CD14-positive monocyte (primary cell): Measurements from ENCODE around the gene CFLAR. TPM values are rescaled to one million over a fixed set of nuclear protein-coding genes. Genes with fewer than 3 reads are reported as not detected.
"Not testable (repeated sequence)": the region's sequence is repeated elsewhere in the genome, so short reads cannot be mapped to it uniquely, and the experiment has no call there.

Experiments
- DNase-seq, 3 donors: peaks; one replicate each; pipeline ENCODE4 v3.0.0-alpha.2; 2011 to 2022
- H2AFZ ChIP-seq: 2 replicates; pipeline ENCODE4 v1.6.0; 2012; ENCODE audit warnings: mild to moderate bottlenecking, low read depth, low read length, inconsistent platforms; ENCODE audit not compliant: insufficient read depth, poor library complexity, severe bottlenecking
- H3K27ac ChIP-seq, 2 donors: 1 replicate in 1 of 2; 2 replicates in 1 of 2; pipeline ENCODE4 v1.5.1; 2012 to 2013; ENCODE audit warnings: low read length in 2 of 2, control low read depth in 1 of 2, inconsistent platforms in 1 of 2, low read depth in 1 of 2, mild to moderate bottlenecking in 1 of 2
- H3K27me3 ChIP-seq, 2 donors: one replicate each; pipeline versions ENCODE4 v1.6.0 to v1.6.1; 2011 to 2013; ENCODE audit warnings: low read length in 2 of 2; ENCODE audit not compliant: control insufficient read depth in 2 of 2, insufficient read depth in 2 of 2
- H3K36me3 ChIP-seq, 2 donors: replicated peaks in 1 of 2; 1 replicate in 1 of 2; 2 replicates in 1 of 2; pipeline versions ENCODE4 v1.5.1 to v1.6.1; 2012 to 2013; ENCODE audit warnings: low read length in 2 of 2, control low read depth in 1 of 2, inconsistent platforms in 1 of 2, mild to moderate bottlenecking in 1 of 2; ENCODE audit not compliant: insufficient read depth in 2 of 2, control insufficient read depth in 1 of 2
- H3K4me1 ChIP-seq, 2 donors: 1 replicate in 1 of 2; 2 replicates in 1 of 2; pipeline versions ENCODE4 v1.5.1 to v1.6.1; 2012 to 2013; ENCODE audit warnings: low read length in 2 of 2, control low read depth in 1 of 2, inconsistent platforms in 1 of 2, mild to moderate bottlenecking in 1 of 2, moderate library complexity in 1 of 2; ENCODE audit not compliant: insufficient read depth in 2 of 2, control insufficient read depth in 1 of 2
- H3K4me2 ChIP-seq: replicated peaks from 2 replicates; pipeline ENCODE3; 2012; ENCODE audit warnings: low read length, moderate library complexity, mild to moderate bottlenecking; ENCODE audit not compliant: poor library complexity, severe bottlenecking; ENCODE audit errors: extremely low read depth
- H3K4me3 ChIP-seq, 3 experiments: fragments of 200-600 bp in 1 of 3; sonication (generic) in 1 of 3; replicated peaks in 1 of 3; 1 replicate in 2 of 3; 2 replicates in 1 of 3; pipeline ENCODE4 v1.5.1; 2011 to 2013; ENCODE audit warnings: low read length in 3 of 3, mild to moderate bottlenecking in 3 of 3, control low read depth in 2 of 3, low read depth in 2 of 3, inconsistent platforms in 1 of 3, moderate library complexity in 1 of 3
- H3K79me2 ChIP-seq: 2 replicates; pipeline ENCODE4 v1.6.0; 2012; ENCODE audit warnings: mild to moderate bottlenecking, control low read depth, inconsistent platforms, low read length, moderate library complexity; ENCODE audit not compliant: insufficient read depth
- H3K9ac ChIP-seq: 2 replicates; pipeline ENCODE4 v1.6.0; 2017; ENCODE audit warnings: low read length, mild to moderate bottlenecking; ENCODE audit not compliant: insufficient read depth, poor library complexity, severe bottlenecking
- H3K9me3 ChIP-seq, 2 donors: replicated peaks in 1 of 2; 1 replicate in 1 of 2; 2 replicates in 1 of 2; pipeline versions ENCODE4 v1.5.1 to v1.6.1; 2012 to 2013; ENCODE audit warnings: low read length in 2 of 2, control low read depth in 1 of 2; ENCODE audit not compliant: control insufficient read depth in 1 of 2, insufficient read depth in 1 of 2
- H4K20me1 ChIP-seq: 2 replicates; pipeline ENCODE4 v1.6.0; 2012; ENCODE audit warnings: mild to moderate bottlenecking, low read length, control low read depth, moderate library complexity; ENCODE audit not compliant: insufficient read depth
- H3K27ac Mint-ChIP-seq, 7 donors: one replicate each; pipeline ENCODE4 v1.8.0; 2020; ENCODE audit warnings: mild to moderate bottlenecking in 7 of 7, mixed read lengths in 7 of 7, moderate library complexity in 6 of 7, inconsistent platforms in 2 of 7
- H3K27me3 Mint-ChIP-seq, 3 donors: one replicate each; pipeline ENCODE4 v1.8.0; 2021 to 2022; ENCODE audit warnings: low read depth in 3 of 3, mild to moderate bottlenecking in 3 of 3, mixed read lengths in 3 of 3, moderate library complexity in 3 of 3, inconsistent platforms in 1 of 3
- H3K36me3 Mint-ChIP-seq, 2 donors: one replicate each; pipeline ENCODE4 v1.8.0; 2020; ENCODE audit warnings: mixed read lengths in 2 of 2, inconsistent platforms in 1 of 2, mild to moderate bottlenecking in 1 of 2
- H3K4me1 Mint-ChIP-seq: one replicate; pipeline ENCODE4 v1.8.0; 2020; ENCODE audit warnings: mild to moderate bottlenecking, mixed read lengths
- H3K4me3 Mint-ChIP-seq, 2 donors: one replicate each; pipeline ENCODE4 v1.8.0; 2020; ENCODE audit warnings: mild to moderate bottlenecking in 2 of 2, mixed read lengths in 2 of 2, moderate library complexity in 1 of 2
- H3K9me3 Mint-ChIP-seq, 7 donors: one replicate each; pipeline ENCODE4 v1.8.0; 2020 to 2022; ENCODE audit warnings: mixed read lengths in 7 of 7, mild to moderate bottlenecking in 6 of 7, moderate library complexity in 6 of 7, inconsistent platforms in 2 of 7
- WGBS: methylation state at CpG from one replicate; pipeline ENCODE4 v1.1.5; 2013; ENCODE audit warnings: missing lambda C conversion rate; ENCODE audit not compliant: insufficient coverage; 5-methylcytosine and 5-hydroxymethylcytosine counted together
- intact Hi-C, 2 donors: fragments of 100-400 bp; cut with micrococcal nuclease; formaldehyde crosslinking; loops; one replicate each; pipeline versions ENCODE4 v1.15.0 to v1.15.1; 2023
- polyA plus RNA-seq, 3 donors: library from polyadenylated mRNA; depleted of rRNA in 1 of 3; unstranded in 2 of 3; stranded (reverse) in 1 of 3; fragments of 300-500 nt in 2 of 3; fragments of >200 nt in 1 of 3; fragmentation: Illumina TruSeq in 2 of 3; gene quantifications; 1 replicate in 2 of 3; 2 replicates in 1 of 3; pipeline ENCODE4 v1.2.3, GENCODE V29; 2012 to 2021
- TF ChIP-seq, protein P1 (sequence below): fragments of 200-600 bp; IDR thresholded peaks from one replicate; pipeline ENCODE4 v1.8.0; 2022; ENCODE audit warnings: antibody characterized with exemption, mild to moderate bottlenecking

The CFLAR gene
- polyA plus RNA-seq, 3 donors, result 79.4 to 149 (median 79.5) TPM

DNA sequence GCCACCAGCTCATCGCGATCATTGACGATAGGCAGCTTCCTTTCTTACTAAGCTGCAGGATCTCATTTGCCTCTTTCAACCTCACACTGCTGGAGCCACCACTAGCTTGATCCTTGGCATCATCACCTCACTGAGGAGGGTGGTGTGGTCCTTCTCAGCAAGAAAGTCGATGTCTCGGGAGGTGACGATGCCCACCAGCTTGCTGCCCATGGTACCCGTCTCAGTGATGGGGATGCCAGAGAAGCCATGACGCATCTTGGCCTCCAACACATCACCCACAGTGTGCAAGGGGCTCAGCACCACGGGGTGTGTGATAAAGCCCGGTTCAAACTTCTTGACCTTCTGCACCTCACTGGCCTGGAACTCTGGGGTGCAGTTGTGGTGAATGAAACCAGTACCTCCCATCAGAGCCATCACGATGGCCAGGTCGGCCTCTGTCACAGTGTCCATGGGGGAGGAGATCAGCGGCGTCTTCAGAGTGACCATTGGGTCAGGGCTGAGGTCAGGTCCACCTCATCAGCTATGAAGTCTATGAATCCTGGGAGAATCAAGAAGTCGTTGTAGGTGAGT, 22.5 kb downstream of the CFLAR start:
- H3K9me3 Mint-ChIP-seq, result peaks cover 0 to 2% (median 0%) of the 10 kb centered on the region in 7 donors
- Histone ChIP-seq H3K27ac (peak overlapping the region in 1 of 2 donors; percentile 58), H3K4me3 (no peak overlapping the region), H3K9ac (no peak overlapping the region), H3K79me2 (peaks cover 94% of the 10 kb centered on the region), H3K4me1 (peaks cover 0 to 7% of the 10 kb centered on the region in 2 donors), H2AFZ (no peak overlapping the region), H3K36me3 (peaks cover 82 to 88% of the 10 kb centered on the region in 2 donors), H3K4me2 (no peak overlapping the region), H4K20me1 (peaks cover 98% of the 10 kb centered on the region), H3K27me3 (no peaks in the 10 kb centered on the region), H3K9me3 (no peaks in the 10 kb centered on the region)
- WGBS, result 100% methylated on average over 13 of the region's 15 CpGs
- peak overlapping the region in 6 of 7 donors; percentile 3 to 85 (median 69) for H3K27ac Mint-ChIP-seq
- TF ChIP-seq, protein P1, sequence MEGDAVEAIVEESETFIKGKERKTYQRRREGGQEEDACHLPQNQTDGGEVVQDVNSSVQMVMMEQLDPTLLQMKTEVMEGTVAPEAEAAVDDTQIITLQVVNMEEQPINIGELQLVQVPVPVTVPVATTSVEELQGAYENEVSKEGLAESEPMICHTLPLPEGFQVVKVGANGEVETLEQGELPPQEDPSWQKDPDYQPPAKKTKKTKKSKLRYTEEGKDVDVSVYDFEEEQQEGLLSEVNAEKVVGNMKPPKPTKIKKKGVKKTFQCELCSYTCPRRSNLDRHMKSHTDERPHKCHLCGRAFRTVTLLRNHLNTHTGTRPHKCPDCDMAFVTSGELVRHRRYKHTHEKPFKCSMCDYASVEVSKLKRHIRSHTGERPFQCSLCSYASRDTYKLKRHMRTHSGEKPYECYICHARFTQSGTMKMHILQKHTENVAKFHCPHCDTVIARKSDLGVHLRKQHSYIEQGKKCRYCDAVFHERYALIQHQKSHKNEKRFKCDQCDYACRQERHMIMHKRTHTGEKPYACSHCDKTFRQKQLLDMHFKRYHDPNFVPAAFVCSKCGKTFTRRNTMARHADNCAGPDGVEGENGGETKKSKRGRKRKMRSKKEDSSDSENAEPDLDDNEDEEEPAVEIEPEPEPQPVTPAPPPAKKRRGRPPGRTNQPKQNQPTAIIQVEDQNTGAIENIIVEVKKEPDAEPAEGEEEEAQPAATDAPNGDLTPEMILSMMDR, result no peak
- peaks cover 9% of the 10 kb centered on the region for H3K4me1 Mint-ChIP-seq
- no peak for DNase-seq
- H3K4me3 Mint-ChIP-seq, result no peak overlapping the region
- peaks cover 0 to 2% (median 0%) of the 10 kb centered on the region in 3 donors for H3K27me3 Mint-ChIP-seq
- peaks cover 79 to 87% of the 10 kb centered on the region in 2 donors for H3K36me3 Mint-ChIP-seq
- intact Hi-C loops, result no loop called here

DNA sequence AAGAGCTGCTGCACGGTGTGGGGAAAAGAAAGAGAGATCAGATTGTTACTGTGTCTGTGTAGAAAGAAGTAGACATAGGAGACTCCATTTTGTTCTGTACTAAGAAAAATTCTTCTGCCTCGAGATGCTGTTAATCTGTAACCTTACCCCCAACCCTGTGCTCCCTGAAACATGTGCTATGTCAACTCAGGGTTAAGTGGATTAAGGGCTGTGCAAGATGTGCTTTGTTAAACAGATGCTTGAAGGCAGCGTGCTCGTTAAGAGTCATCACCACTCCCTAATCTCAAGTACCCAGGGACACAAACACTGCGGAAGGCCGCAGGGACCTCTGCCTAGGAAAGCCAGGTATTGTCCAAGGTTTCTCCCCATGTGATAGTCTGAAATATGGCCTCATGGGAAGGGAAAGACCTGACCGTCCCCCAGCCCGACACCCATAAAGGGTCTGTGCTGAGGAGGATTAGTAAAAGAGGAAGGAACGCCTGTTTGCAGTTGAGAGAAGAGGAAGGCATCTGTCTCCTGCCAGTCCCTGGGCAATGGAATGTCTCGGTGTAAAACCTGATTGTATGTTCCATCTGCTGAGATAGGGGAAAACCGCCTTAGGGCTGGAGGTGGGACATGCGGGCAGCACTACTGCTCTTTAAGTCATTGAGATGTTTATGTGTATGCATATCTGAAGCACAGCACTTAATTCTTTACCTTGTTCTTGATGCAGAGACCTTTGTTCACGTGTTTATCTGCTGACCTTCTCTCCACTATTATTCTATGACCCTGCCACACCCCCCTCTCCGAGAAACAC, 23.2 kb downstream of the CFLAR start:
- H3K27me3 Mint-ChIP-seq, H3K4me1 Mint-ChIP-seq, intact Hi-C loops, H3K4me3 ChIP-seq, H3K9me3 ChIP-seq, H3K9ac ChIP-seq, H3K4me3 Mint-ChIP-seq, DNase-seq, H3K9me3 Mint-ChIP-seq, H3K4me1 ChIP-seq, H3K27me3 ChIP-seq, H3K4me2 ChIP-seq, H2AFZ ChIP-seq: not testable (repeated sequence)
- H3K79me2 ChIP-seq, result peaks cover 93% of the 10 kb centered on the region
- 54% methylated on average over 4 of the region's 14 CpGs for WGBS
- peak overlapping the region in 5 of 7 donors; percentile 68 to 87 (median 74) for H3K27ac Mint-ChIP-seq
- H3K36me3 Mint-ChIP-seq, result peaks cover 75 to 85% of the 10 kb centered on the region in 2 donors
- H3K36me3 ChIP-seq, result peaks cover 86 to 93% of the 10 kb centered on the region in 2 donors
- peak overlapping the region in 1 of 2 donors; percentile 58 for H3K27ac ChIP-seq
- H4K20me1 ChIP-seq, result peaks cover 99% of the 10 kb centered on the region
